PFSK-1 (cell line): Measurements from ENCODE around the gene GLIS1.

Experiments
- FOXP2 ChIP-seq: optimal IDR thresholded peaks from 2 replicates; pipeline ENCODE3; 2011; ENCODE audit warnings: borderline replicate concordance, control low read depth, inconsistent platforms; ENCODE audit not compliant: insufficient read depth; ENCODE audit errors: extremely low read length, extremely low read depth
- POLR2AphosphoS5 ChIP-seq: IDR thresholded peaks from 2 replicates; pipeline ENCODE4 v1.6.1; 2012; ENCODE audit warnings: low read depth, mild to moderate bottlenecking, control low read depth, low read length, moderate library complexity
- REST ChIP-seq, 2 experiments: IDR thresholded peaks; 2 replicates each; pipeline versions ENCODE4 v1.6.1 to v1.8.0; 2011 to 2012; ENCODE audit warnings: low read depth in 2 of 2, low read length in 2 of 2, control low read depth in 1 of 2, inconsistent platforms in 1 of 2, mild to moderate bottlenecking in 1 of 2, moderate library complexity in 1 of 2; ENCODE audit not compliant: insufficient read depth in 1 of 2
- SIN3A ChIP-seq: IDR thresholded peaks from 2 replicates; pipeline ENCODE4 v1.6.1; 2012; ENCODE audit warnings: mild to moderate bottlenecking, low read length, moderate library complexity, borderline replicate concordance; ENCODE audit not compliant: insufficient read depth
- TAF1 ChIP-seq: IDR thresholded peaks from 2 replicates; pipeline ENCODE4 v1.6.1; 2012; ENCODE audit warnings: low read length, control low read depth, borderline replicate concordance; ENCODE audit not compliant: insufficient read depth

GRCh38 chr1:53544728-53545515 lies 194.0 kb downstream of the GLIS1 start:
- TF ChIP-seq POLR2AphosphoS5 = no peak
- TF ChIP-seq REST (IDR thresholded peaks at IDR 0.05; ENCODE audit: insufficient read depth in 1 of 2, low read depth in 2 of 2, low read length in 2 of 2) = no peak
- no peak for TF ChIP-seq SIN3A
- TF ChIP-seq TAF1 = no peak
- TF ChIP-seq FOXP2 = no peak
